Left lung (tissue), 10 donors: ENCODE data around the gene PAK6. TPM values are rescaled to one million over a fixed set of nuclear protein-coding genes. Genes with fewer than 3 reads are reported as not detected.

Experiments
- ATAC-seq: fragments of 200-7000 bp; cut with Tn5 transposase; one replicate; pipeline ENCODE4 v1.9.1; 2020; ENCODE audit warnings: moderate library complexity
- DNase-seq, 4 donors: peaks; one replicate each; pipeline ENCODE4 v3.0.0-alpha.2; 2013 to 2020
- H3K27ac ChIP-seq, 2 donors: fragments of 200-600 bp; sonication (generic) in 1 of 2; one replicate each; pipeline versions ENCODE4 v1.5.0 to v1.8.0; 2020 to 2021
- H3K27me3 ChIP-seq, 2 donors: fragments of 200-600 bp; sonication (generic) in 1 of 2; one replicate each; pipeline versions ENCODE4 v1.5.0 to v1.8.0; 2020 to 2021
- H3K36me3 ChIP-seq, 2 donors: fragments of 200-600 bp; sonication (generic) in 1 of 2; one replicate each; pipeline versions ENCODE4 v1.5.0 to v1.8.0; 2020 to 2021
- H3K4me1 ChIP-seq, 2 donors: fragments of 200-600 bp; one replicate each; pipeline ENCODE4 v1.8.0; 2021
- H3K4me3 ChIP-seq, 2 donors: fragments of 200-600 bp; sonication (generic) in 1 of 2; one replicate each; pipeline versions ENCODE4 v1.5.0 to v1.8.0; 2020 to 2021; ENCODE audit warnings: mild to moderate bottlenecking in 1 of 2
- H3K9me3 ChIP-seq, 2 donors: fragments of 200-600 bp; sonication (generic) in 1 of 2; one replicate each; pipeline versions ENCODE4 v1.5.0 to v1.8.0; 2020 to 2021
- intact Hi-C, 2 donors: fragments of 100-400 bp; cut with DNase I; formaldehyde crosslinking; loops; one replicate each; pipeline versions ENCODE4 v1.11.2 to v1.14.2; 2022
- polyA plus RNA-seq, 6 donors: library from polyadenylated mRNA; unstranded; fragments of 120-200 nt; gene quantifications; one replicate each; pipeline ENCODE4 v1.2.1, GENCODE V29; 2013; ENCODE audit not compliant: insufficient read length in 6 of 6
- total RNA-seq, 2 donors: library from RNA; stranded (reverse); fragmentation: NEBNext Ultra II Directional; extraction: Animal tissue kit (Norgen Biotek cat#: 25700); gene quantifications; one replicate each; pipeline ENCODE4 v1.2.1, GENCODE V29; 2021
- TF ChIP-seq, protein P1 (sequence below), 2 donors: fragments of 200-600 bp; sonication (generic) in 1 of 2; IDR thresholded peaks; one replicate each; pipeline versions ENCODE4 v1.5.0 to v1.8.0; 2021; ENCODE audit warnings: antibody characterized with exemption in 2 of 2
- donor health status: DM: no; HTN: yes; CAD: no.
- donor health status: DM: no; HTN: no; CAD: no.

Gene PAK6
- total and polyA plus RNA-seq, 8 donors: 5.3 to 14.6 (median 8.1) TPM

DNA sequence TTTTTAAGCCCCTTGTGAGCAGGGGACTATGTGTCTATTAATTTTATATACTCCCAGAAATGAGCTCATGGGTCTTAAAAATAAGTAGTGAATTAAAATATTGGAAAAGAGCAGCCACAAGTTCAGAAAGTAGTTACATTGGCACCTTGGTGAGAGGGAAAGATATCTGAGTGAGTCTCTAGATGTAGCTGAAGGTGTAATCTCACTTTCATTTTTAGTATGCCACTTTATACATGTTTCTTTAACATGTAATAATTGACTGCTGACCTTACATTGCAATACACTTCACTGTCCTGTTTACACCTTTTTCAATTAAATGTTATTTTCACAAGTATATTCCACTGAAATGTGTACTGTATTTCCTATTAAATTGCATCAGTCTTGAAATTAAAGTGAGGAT, 12.1 kb upstream of the PAK6 start:
- Histone ChIP-seq H3K4me1 (no peaks in the 10 kb centered on the region), H3K27ac (no peak overlapping the region), H3K4me3 (no peak overlapping the region), H3K36me3 (peaks cover 0 to 7% of the 10 kb centered on the region in 2 donors), H3K27me3 (no peaks in the 10 kb centered on the region), H3K9me3 (no peaks in the 10 kb centered on the region)
- no peak for ATAC-seq
- intact Hi-C loops: no loop called here
- no peak for DNase-seq
- TF ChIP-seq, protein P1, sequence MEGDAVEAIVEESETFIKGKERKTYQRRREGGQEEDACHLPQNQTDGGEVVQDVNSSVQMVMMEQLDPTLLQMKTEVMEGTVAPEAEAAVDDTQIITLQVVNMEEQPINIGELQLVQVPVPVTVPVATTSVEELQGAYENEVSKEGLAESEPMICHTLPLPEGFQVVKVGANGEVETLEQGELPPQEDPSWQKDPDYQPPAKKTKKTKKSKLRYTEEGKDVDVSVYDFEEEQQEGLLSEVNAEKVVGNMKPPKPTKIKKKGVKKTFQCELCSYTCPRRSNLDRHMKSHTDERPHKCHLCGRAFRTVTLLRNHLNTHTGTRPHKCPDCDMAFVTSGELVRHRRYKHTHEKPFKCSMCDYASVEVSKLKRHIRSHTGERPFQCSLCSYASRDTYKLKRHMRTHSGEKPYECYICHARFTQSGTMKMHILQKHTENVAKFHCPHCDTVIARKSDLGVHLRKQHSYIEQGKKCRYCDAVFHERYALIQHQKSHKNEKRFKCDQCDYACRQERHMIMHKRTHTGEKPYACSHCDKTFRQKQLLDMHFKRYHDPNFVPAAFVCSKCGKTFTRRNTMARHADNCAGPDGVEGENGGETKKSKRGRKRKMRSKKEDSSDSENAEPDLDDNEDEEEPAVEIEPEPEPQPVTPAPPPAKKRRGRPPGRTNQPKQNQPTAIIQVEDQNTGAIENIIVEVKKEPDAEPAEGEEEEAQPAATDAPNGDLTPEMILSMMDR (IDR thresholded peaks at IDR 0.05): no peak

DNA sequence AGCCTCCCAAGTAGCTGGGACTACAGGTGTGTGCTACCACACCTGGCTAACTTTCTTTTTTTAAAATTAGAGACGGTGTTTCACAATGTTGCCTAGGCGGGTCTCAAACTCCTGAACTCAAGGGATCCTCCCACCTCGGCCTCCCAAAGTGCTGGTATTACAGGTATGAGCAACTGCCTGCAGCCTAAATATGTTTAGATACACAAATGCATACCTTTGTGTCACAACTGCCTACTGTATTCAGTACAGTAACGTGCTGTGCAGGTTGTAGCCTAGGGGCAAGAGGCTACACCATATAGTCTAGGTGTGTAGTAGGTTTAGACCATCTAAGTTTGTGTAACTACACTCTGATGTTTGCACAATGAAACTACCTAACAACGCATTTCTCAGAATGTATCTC, 9.5 kb upstream of the PAK6 start:
- no peaks in the 10 kb centered on the region for H3K9me3 ChIP-seq
- TF ChIP-seq, protein P1 (IDR thresholded peaks at IDR 0.05): no peak
- ATAC-seq: no peak
- DNase-seq: no peak
- peaks cover 0 to 11% of the 10 kb centered on the region in 2 donors for H3K4me1 ChIP-seq
- intact Hi-C loops: no loop called here
- no peak overlapping the region for H3K4me3 ChIP-seq
- no peaks in the 10 kb centered on the region for H3K27me3 ChIP-seq
- H3K36me3 ChIP-seq: no peaks in the 10 kb centered on the region
- no peak overlapping the region for H3K27ac ChIP-seq

DNA sequence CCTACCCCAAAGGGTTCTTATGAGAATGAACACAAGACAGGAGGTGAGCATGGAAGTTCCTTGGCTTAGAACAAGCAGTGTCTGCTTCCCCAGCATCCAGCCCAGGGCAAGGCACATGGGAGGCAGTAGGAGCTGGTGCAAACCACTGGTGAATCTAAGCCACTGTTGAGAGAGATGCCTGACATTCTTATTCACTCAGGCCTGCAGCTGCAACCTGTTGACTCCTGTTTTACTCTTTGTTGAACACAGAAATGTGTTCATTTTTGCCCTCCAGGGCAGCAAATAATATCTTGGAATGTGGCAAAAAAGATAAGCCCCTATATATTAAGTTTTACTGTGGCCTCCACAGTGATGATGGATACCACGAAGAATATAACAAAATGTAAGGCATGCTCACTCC, 8.9 kb upstream of the PAK6 start:
- Histone ChIP-seq H3K27ac (no peak overlapping the region), H3K27me3 (no peaks in the 10 kb centered on the region), H3K9me3 (no peaks in the 10 kb centered on the region), H3K4me3 (no peak overlapping the region), H3K36me3 (no peaks in the 10 kb centered on the region), H3K4me1 (peaks cover 0 to 17% of the 10 kb centered on the region in 2 donors)
- DNase-seq (no peak), ATAC-seq (no peak)
- intact Hi-C loops: no loop called here
- TF ChIP-seq, protein P1 (IDR thresholded peaks at IDR 0.05): no peak

DNA sequence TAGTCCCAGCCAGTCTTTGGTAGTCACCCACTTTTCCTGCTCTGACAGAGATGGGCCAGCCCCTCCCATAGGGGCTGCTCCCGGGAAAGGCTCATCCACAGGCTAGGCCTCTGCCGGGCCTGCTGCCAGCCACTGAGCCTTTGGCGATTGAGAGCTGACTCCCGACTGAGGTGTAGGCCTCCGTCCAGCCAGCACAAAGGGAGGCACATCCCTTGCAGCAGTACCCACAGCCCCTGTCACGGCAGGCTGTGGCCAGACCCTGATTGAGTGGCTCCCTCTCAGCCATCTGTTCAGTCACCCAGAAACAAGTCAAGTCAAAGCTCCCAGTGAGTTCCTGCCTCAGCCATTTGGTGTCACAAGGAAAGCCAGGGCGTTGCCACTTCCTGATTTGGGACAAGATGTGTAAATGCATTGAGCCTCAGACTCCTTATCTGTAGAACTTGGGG, 6.2 kb upstream of the PAK6 start:
- H3K4me3 ChIP-seq: no peak overlapping the region
- H3K27me3 ChIP-seq: no peaks in the 10 kb centered on the region
- H3K27ac ChIP-seq: no peak overlapping the region
- H3K4me1 ChIP-seq: peaks cover 0 to 26% of the 10 kb centered on the region in 2 donors
- H3K36me3 ChIP-seq: no peaks in the 10 kb centered on the region
- no peak for ATAC-seq
- intact Hi-C loops: no loop called here
- no peaks in the 10 kb centered on the region for H3K9me3 ChIP-seq
- DNase-seq: no peak
- TF ChIP-seq, protein P1 (IDR thresholded peaks at IDR 0.05): no peak

DNA sequence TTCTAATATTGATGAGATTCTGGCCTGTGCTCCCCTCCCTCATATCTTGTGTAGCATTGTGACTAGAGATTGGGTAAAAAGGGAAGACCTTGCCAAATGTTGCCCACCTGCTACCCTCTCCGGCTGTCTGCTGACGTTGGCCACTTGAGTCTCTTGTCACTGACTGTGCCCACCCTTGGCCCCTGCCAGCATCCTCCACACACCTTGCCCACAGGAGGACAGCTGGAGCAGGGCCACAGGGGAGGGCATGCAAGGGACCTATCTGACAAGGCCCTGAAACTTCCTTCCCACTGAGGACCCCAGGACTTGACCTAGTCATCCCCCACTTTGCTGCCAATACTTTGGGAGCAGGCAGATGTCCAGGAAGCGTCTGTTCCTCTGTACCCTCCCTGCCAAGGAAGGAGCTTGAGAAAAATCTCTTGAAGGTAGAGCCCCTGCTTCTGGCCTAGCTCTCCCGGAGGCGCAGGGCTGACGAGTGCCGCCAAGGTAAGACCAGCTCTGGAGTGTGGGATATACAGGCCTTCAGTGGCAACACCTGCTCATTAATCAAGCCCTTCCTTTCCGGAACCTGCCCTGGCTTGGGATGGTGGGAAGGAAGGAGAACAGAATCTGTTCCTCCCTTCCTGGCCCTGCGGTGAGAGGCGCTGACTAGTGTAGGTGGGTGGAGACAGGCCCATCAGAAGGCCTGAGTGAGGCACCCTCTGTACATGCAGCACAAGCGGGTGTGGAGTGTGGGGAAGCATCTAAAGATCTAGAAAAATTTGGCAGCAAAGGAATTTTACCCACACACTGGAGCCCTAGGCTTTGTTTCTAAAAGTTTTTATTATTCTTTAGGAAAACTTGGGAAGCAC, 4.9 kb upstream of the PAK6 start:
- Histone ChIP-seq H3K27me3 (peaks cover 0 to 13% of the 10 kb centered on the region in 2 donors), H3K36me3 (no peaks in the 10 kb centered on the region), H3K9me3 (no peaks in the 10 kb centered on the region), H3K27ac (peak overlapping the region in 1 of 2 donors; percentile 60), H3K4me3 (no peak overlapping the region), H3K4me1 (peaks cover 0 to 30% of the 10 kb centered on the region in 2 donors)
- intact Hi-C loops: no loop called here
- TF ChIP-seq, protein P1 (IDR thresholded peaks at IDR 0.05): no peak
- DNase-seq: no peak
- no peak for ATAC-seq
